Mucosa of gallbladder (tissue), 1 donor: Measurements from ENCODE around the gene FMN1. TPM values are rescaled to one million over a fixed set of nuclear protein-coding genes. Genes with fewer than 3 reads are reported as not detected.
A peak's percentile ranks its signal among the peaks of the same experiment; 100 is the strongest.

ENCODE experiments used
- DNase-seq: peaks from one replicate; pipeline ENCODE4 v3.0.0-alpha.2; 2020; ENCODE audit warnings: low spot score
- total RNA-seq: library from RNA; stranded (reverse); gene quantifications from one replicate; pipeline ENCODE4 v1.2.1, GENCODE V29; 2021
- donor health status: DM: no; HTN: no; CAD: no.

Gene FMN1
- total RNA-seq, 1 donor from 2014 or later, result 18.2 TPM

GRCh38 chr15:32778391-32779176 is 415.9 kb downstream of the FMN1 start:
- DNase-seq, result no peak

DNA sequence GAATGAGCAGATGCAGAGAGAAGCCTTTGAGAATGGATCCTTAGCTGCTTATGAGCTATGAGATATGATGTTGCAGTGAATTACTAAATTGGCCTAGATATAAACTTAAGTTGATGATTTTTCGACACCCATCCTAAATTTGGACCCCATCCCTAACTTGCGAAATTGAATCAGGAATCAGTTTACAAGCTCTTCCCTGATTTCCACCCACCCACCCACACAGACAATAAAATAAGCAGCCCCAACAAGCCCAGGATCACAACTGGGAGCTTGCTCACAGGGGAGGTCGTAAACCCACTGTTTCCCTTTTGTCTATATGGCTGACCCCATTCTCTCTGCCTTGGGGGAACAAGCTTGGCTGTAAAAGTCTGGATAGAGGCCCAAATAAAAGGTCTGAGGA is 419.4 kb downstream of the FMN1 start:
- DNase-seq, result no peak

DNA sequence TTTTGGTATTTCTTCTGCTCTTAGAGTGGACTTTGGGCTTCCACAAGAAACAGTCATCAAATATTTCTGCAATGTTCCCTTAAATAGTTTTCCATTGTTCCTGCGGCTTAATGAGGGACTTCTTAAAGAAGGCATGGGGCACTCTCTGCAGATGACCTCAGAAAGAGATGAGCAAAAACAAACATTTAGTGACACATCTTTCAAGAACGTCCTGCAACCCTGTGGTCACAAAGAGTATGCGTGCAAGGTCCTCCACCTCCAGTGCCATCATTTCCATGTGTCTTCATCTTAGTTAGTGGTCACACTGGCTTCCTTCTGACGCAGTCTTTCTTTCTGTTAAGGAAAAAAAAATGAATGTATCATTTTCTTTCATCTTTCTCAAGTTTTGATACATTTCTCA is 420.5 kb downstream of the FMN1 start:
- no peak for DNase-seq

DNA sequence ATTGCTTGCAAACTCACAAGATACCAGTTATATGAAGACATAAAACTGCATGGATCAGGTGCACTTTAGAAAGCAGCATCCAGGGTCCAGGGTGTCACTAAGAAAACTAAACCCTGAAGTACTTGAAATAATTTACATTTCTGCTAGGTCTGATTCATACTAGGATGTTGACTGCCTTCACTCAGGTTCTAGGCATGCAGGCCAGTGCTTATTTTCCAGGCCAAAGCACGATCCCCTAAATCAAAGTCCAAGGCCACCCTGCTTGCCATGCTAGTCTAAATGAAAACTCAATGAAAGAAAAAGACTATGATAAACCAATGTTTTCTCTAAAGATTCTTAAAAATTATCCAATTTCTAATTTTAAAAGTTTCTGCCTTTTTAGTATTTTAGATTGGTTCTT is 427.3 kb downstream of the FMN1 start:
- DNase-seq, result no peak

GRCh38 chr15:32766101-32766500 is 428.4 kb downstream of the FMN1 start:
- DNase-seq, result no peak

GRCh38 chr15:32765236-32765635 is 429.3 kb downstream of the FMN1 start:
- no peak for DNase-seq

DNA sequence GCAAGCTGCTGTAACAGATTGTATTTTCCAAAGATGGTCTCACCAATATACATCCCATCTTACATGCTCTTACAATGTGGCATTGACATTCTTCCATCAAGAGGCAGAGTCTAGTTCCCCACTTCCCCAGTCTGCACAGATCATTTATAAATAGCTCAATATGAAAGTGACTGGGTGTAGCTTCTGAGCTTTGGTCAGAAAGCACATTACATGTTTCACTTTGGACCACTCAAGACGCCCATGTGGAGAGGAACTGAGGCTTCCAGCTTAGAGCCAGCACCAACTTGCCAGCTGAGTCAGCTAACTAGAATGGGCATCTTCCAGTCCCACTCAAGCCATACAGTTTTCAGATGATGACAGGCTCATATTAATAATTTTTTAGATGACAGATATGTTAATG is 431.2 kb downstream of the FMN1 start:
- DNase-seq, result no peak

- DNase-seq, result no peak
These were observed 437.1 kb downstream of the FMN1 start for GRCh38 chr15:32757426-32757825.

- DNase-seq, result no peak
These were observed 443.5 kb downstream of the FMN1 start for GRCh38 chr15:32750979-32751378.

DNA sequence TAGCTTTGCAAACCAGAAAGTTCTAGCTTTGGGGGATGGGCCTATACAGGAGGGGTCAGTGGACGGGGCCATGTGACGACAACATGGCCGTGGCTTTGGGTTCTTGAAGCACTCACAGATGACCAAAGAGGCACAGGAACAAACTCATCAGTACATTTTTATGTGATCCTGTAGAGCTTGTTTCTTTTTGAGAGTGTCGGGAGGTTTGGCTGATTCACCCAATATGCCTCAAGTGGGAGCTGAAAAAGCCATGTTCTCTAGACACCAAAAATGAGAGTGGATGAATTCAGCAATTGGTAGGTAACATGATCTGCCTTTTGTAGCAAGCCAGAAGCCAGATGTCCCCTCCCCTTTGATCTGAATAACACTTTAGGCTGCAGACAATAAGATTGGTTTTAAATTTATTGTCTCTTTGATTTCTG is 446.6 kb downstream of the FMN1 start:
- no peak for DNase-seq

DNA sequence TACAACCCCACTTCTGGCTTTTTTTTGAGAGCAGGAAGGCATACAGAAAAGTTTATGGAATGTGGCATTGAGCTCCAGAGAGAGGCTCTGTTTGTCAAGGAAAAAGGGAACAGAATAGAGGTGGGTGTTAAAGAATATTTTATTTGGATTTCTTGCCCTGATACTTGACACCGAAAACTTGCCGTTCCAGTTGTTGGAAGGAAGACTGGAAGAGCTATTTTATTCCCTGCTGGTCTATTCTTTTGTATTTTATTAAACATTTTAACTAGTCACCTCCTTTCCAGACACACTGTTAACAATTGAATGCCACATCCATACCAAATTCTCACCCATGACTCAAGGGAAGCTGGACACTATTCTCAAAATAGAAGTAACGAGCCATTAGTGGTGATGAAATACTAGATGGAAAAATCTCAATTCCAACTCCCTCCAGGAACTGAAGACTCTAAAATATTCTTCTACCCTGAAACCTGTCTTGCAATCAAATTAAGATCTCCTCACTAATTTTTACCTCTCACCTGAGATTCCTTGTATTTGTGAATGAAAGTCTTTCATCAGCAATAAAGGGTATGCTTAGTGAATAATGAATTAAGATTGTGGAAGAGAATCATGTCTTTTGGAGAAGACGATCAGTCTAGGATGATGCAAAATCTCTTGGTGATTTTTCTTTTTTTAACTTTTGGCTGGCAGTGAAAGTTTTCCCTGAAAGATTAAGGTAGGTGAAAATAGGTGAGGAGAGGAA is 448.2 kb downstream of the FMN1 start:
- no peak for DNase-seq

DNA sequence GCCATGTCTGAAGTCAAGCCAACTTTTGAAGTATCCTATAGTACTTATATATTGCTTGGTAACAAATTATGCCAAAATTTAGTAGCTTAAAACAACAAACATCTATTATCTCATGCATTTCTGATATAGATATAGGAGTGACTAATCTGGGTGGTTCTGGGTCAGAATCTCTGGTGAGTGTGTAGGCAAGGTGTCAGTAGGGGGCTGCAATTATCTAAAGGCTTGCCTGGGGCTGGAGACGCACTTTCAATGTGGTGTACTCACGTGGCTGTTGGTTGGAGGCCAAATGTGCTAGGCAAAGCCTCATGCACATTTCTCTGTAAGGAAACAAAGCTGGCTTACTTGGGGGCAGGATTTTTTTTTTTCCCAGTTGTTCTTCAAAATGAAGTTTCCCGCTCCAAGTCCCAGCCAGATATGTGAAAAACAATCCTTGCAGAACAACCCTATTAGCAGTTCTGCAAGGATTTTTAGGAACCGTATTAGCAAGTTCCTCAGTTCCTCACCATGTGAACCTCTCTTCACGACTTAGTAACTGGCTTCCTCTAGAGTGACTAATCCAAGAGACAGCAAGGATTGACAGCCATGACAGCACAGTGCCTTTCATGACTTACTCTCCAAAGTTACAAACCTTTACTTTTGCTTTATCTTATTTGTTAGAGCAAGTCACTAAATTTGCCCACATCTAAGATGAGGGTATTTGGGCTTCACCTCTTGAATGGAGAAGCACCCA is 450.9 kb downstream of the FMN1 start:
- DNase-seq, result no peak

DNA sequence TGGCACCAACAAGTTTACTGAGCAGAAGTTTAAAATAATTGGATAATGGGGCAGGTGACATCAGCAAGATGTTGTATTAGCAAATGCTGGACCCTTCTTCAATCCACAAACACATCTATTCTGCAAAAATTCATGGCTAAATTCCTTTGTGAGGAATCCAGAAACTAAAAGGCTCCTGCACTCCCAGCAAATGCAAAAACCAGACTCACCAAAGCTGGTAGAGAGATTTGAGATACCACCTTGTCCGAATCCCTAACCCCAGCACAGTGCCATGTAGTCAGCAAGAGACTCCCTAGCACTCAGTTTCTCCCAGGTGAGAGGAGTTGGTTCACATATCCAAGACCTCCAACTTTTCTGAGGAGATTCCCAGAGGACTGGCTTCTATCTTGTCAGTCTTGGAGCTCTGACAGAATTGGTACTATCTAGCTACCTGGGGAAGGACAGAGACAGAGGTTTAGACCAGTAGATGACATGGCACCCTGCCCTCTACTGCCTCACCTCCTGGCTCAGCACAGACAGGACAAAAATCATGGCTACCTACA is 454.9 kb downstream of the FMN1 start:
- DNase-seq, result no peak

GRCh38 chr15:32738666-32739065 is 455.8 kb downstream of the FMN1 start:
- no peak for DNase-seq

DNA sequence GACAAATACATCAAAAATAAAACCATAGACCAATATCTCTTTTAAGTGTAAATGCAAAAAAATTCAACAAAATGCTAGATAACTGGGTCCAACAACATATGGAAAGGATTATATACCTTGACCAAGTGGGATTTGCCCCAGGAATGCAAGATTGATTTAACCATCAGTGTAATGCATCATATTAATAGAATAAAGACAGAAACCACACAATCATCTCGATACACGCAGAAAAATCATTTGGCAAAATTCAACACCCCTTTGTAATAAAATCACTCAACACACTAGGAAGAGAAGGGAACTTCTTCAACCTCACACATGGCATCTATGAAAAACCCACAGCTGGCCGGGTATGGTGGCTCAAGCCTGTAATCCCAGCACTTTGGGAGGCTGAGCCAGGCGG is 457.2 kb downstream of the FMN1 start:
- no peak for DNase-seq

GRCh38 chr15:32736701-32737061 is 457.8 kb downstream of the FMN1 start:
- DNase-seq, result no peak

- DNase-seq, result no peak
These were observed 458.4 kb downstream of the FMN1 start for GRCh38 chr15:32735989-32736700.

DNA sequence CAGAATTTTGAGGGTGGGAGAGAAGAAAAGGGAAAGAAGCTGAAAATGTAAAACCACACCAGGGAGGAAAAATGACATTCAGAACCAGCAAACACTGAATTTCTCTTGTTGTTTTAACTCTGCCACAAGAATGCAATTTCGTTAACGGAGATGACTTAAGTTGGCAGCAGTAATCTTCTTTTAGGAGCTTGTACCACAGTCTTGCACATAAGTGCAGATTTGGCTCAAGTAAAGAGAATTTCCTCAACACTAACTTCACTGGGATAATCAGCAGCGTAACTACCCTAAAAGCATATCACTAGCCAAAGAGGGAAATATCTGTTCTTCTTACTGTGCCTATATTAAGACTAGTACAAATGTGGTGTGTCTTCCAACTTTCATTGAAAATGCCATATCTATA is 461.2 kb downstream of the FMN1 start:
- DNase-seq, result no peak

DNA sequence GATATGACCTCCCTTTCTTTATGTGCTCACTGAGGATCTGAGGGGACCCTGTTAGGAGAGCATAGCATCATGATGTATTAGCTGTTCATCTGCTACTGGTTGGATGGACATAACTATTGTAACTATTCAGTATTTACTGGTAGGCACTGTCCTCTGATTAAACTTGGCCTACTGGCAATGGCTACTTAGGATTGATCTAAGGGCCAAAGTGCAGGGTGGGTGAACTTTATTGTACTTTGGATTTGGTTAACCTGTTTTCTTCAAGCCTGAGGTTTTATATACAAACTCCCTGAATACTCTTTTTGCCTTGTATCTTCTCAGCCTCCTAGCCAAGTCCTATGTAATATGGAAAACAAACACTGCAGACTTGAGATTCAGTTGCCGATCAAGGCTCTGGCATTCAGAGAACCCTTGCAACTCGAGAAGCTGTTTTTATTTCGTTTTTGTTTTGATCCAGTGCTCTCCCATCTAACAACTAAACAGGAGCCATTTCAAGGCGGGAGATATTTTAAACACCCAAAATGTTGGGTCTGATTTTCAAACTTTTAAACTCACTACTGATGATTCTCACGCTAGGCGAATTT is 461.8 kb downstream of the FMN1 start:
- no peak for DNase-seq

- DNase-seq, result peak; percentile 68
These were observed 463.5 kb downstream of the FMN1 start for GRCh38 chr15:32730677-32731654.
